ENCODE measurements around the gene CHAF1B. TPM values are rescaled to one million over a fixed set of nuclear protein-coding genes. Genes with fewer than 3 reads are reported as not detected.

The CHAF1B gene
- total RNA-seq, 1 donor from 2014 or later, result 6.2 TPM

DNA sequence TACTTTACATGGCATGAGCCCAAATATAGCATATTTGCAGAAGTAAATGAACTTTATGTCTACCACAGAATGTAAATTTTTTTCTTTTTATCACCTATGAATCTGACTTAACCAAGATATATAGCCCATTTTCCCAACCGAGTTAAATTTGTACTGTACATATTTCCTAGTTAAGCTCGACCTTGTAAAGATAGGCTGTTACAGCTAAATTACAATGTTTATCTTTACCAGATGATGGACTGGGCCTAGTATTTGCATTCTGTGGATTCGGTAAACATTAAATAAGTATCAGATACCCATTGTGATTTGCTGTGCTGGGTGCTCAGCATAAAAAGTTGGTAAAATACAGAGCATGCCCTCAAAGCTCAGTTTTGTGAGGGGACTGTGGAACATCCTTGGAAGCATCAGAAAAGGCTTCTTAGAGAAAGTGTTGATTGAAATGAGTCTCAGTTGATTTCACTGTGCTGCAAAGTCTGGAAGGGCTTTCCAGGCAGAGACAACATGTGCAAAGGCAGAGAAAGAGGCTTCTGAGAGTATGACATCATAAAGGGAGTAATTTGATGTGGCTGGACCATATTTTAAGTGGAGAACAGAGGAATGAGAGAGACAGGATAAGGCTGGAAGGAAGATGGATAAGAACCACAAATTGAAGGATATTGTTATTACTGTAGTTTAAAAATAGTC is 37.8 kb upstream of the CHAF1B start:
- no peak for ATAC-seq (ENCODE audit: low read depth)
- ChIA-PET CTCF (no interaction called here), POLR2A (no interaction called here)
- no peak for DNase-seq
- H3K4me3 Mint-ChIP-seq, result no peak overlapping the region
- H3K36me3 Mint-ChIP-seq (ENCODE audit: low read depth), result peaks cover 79% of the 10 kb centered on the region
- TF ChIP-seq, protein P1, sequence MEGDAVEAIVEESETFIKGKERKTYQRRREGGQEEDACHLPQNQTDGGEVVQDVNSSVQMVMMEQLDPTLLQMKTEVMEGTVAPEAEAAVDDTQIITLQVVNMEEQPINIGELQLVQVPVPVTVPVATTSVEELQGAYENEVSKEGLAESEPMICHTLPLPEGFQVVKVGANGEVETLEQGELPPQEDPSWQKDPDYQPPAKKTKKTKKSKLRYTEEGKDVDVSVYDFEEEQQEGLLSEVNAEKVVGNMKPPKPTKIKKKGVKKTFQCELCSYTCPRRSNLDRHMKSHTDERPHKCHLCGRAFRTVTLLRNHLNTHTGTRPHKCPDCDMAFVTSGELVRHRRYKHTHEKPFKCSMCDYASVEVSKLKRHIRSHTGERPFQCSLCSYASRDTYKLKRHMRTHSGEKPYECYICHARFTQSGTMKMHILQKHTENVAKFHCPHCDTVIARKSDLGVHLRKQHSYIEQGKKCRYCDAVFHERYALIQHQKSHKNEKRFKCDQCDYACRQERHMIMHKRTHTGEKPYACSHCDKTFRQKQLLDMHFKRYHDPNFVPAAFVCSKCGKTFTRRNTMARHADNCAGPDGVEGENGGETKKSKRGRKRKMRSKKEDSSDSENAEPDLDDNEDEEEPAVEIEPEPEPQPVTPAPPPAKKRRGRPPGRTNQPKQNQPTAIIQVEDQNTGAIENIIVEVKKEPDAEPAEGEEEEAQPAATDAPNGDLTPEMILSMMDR (IDR thresholded peaks at IDR 0.05), result no peak
- H3K9me3 Mint-ChIP-seq, result no peaks in the 10 kb centered on the region
- intact Hi-C loops (cut with micrococcal nuclease), result no loop called here
- no peaks in the 10 kb centered on the region for H3K4me1 Mint-ChIP-seq
- H3K27ac Mint-ChIP-seq, result no peak overlapping the region
- no peaks in the 10 kb centered on the region for H3K27me3 Mint-ChIP-seq

DNA sequence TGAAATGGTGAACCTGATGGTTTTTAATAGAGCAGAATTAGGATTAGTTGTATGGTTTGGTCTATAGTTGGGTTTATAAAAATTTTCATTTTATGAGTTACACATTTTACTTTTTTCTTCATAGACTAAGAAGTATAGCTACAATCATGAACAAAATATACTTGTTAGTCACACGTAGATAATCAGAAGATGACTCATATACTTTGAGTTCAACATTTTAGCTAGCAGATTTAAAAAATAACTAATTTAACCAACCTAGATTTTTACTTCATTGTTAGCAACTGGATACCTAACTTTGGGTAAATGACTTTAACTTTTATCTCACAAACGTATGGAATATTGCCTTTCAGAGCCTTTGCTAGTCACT is 37.2 kb upstream of the CHAF1B start:
- no peak for DNase-seq
- no peak for ATAC-seq (ENCODE audit: low read depth)
- Mint-ChIP-seq H3K27ac (no peak overlapping the region), H3K36me3 (ENCODE audit: low read depth) (peaks cover 81% of the 10 kb centered on the region), H3K9me3 (no peaks in the 10 kb centered on the region), H3K4me3 (no peak overlapping the region), H3K4me1 (no peaks in the 10 kb centered on the region), H3K27me3 (no peaks in the 10 kb centered on the region)
- CTCF ChIA-PET, result no interaction called here
- TF ChIP-seq, protein P1 (IDR thresholded peaks at IDR 0.05), result no peak
- POLR2A ChIA-PET, result no interaction called here
- intact Hi-C loops (cut with micrococcal nuclease), result no loop called here

DNA sequence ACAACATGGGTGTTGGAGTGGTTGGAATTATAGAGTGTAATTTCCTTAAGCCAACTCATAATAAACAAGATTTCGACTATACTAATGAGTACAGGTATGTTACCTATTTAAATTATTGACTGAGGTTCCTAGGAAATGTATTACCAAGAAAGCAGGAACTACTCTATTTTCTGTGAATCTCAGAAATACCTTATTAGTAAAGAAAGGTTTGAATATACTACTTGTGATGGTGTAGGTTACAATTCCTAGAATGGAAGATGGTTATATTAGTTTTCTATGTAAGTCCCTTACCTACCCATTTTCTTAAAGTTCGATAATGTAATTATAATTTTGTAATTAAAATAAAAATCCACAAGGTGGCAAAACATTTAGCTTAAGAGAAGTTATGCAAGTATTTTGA is 35.9 kb upstream of the CHAF1B start:
- intact Hi-C loops (cut with micrococcal nuclease), result no loop called here
- Mint-ChIP-seq H3K4me1 (no peaks in the 10 kb centered on the region), H3K36me3 (ENCODE audit: low read depth) (peaks cover 72% of the 10 kb centered on the region), H3K4me3 (no peak overlapping the region), H3K9me3 (no peaks in the 10 kb centered on the region), H3K27me3 (no peaks in the 10 kb centered on the region), H3K27ac (no peak overlapping the region)
- CTCF ChIA-PET, result no interaction called here
- POLR2A ChIA-PET, result interaction anchor here (0.6 kb wide), 1 partner anchor 1496 kb away, joined by 5 read pairs; no protein-coding TSS in a partner anchor
- no peak for DNase-seq
- TF ChIP-seq, protein P1 (IDR thresholded peaks at IDR 0.05), result no peak
- no peak for ATAC-seq (ENCODE audit: low read depth)

DNA sequence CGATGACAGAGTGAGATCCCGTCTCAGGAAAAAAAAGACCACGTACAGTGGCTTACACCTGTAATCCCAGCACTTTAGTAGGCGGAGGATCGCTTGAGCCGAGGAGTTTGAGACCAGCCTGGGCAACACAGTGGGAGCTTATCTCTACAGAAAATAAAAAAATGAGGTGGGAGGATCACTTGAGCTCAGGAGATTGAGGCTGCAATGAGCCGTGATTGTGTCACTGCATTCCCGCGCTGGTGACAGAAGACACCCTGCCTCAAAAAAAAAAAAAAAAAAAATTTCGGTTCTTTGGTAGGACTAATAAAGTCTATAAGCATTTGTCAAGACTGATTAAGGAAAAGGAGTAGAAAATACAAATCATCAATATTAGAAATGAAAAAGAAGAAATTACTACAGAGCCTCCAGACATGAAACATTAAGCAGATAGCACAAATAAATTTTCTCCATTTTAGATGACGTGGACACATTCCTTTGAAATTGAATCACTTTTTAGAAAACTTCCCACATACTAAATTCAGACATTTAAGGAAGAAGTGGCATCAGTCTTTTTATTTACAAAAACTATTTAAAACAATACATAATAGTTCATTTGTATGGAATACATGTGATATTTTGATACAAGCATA is 34.8 kb upstream of the CHAF1B start:
- POLR2A ChIA-PET, result interaction anchor here (0.7 kb wide), 2 partner anchors 10 to 93 kb away, joined by 4 to 5 read pairs; no protein-coding TSS in a partner anchor
- Mint-ChIP-seq H3K27ac (no peak overlapping the region), H3K27me3 (no peaks in the 10 kb centered on the region), H3K36me3 (ENCODE audit: low read depth) (peaks cover 70% of the 10 kb centered on the region), H3K4me1 (peaks cover 2% of the 10 kb centered on the region), H3K9me3 (no peaks in the 10 kb centered on the region), H3K4me3 (no peak overlapping the region)
- TF ChIP-seq, protein P1 (IDR thresholded peaks at IDR 0.05), result no peak
- DNase-seq, result no peak
- ATAC-seq (ENCODE audit: low read depth), result no peak
- intact Hi-C loops (cut with micrococcal nuclease), result no loop called here
- CTCF ChIA-PET, result no interaction called here

DNA sequence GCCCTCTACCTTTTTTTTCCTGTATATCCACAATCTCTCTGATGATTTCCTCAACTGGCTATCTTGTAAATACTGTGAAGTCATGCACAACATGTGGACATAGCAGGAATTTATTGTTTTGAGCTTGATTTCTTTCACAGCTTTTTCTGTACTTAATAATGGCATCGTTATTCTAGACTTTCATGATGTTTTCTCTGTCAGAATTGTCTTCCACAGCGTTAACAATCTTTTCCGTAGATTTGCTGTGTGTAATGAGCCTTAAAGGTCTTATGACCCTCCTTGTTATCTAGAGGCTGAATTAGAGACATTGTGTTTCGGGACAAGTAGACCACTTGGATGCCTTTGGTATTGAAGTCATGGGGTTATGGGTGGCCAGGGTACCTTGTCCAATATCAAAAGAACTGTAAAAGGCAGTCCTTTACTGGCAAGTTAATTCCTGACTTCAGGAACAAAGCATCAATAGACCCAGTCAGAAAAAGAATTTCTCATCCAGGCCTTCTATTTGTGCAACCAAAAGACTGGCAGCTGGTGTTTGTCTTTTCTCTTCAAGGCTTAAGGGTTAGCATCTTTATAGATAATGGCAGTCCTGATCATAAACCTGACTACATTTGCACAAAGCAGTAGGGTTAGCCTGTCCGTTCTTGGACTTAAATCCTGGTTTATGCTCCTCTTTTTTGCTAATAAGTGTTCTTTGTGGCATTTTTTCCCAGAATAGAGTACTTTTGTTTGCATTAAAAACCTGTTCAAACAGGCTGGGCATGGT is 30.1 kb upstream of the CHAF1B start:
- H3K27ac Mint-ChIP-seq, result no peak overlapping the region
- H3K4me3 Mint-ChIP-seq, result no peak overlapping the region
- DNase-seq, result no peak
- no peaks in the 10 kb centered on the region for H3K27me3 Mint-ChIP-seq
- no peak for ATAC-seq (ENCODE audit: low read depth)
- H3K4me1 Mint-ChIP-seq, result peaks cover 2% of the 10 kb centered on the region
- H3K36me3 Mint-ChIP-seq (ENCODE audit: low read depth), result peaks cover 57% of the 10 kb centered on the region
- H3K9me3 Mint-ChIP-seq, result no peaks in the 10 kb centered on the region
- ChIA-PET CTCF (no interaction called here), POLR2A (no interaction called here)
- TF ChIP-seq, protein P1 (IDR thresholded peaks at IDR 0.05), result no peak
- intact Hi-C loops (cut with micrococcal nuclease), result no loop called here

All from activated B cell treated with CpG ODN at 0.5 μM for 24 hours (primary cell).